Transverse colon (tissue), 4 donors: ENCODE results near the gene SUB1. TPM values are rescaled to one million over a fixed set of nuclear protein-coding genes. Genes with fewer than 3 reads are reported as not detected.
"Not testable (repeated sequence)": the region's sequence is repeated elsewhere in the genome, so short reads cannot be mapped to it uniquely, and the experiment has no call there.

Experiments
- DNase-seq: peaks from one replicate; pipeline ENCODE4 v3.0.0-alpha.2; 2019
- H3K27ac ChIP-seq, 4 donors: fragments of 200-600 bp; sonication (generic); 2 replicates each; pipeline ENCODE4 v1.5.1; 2016 to 2018; ENCODE audit warnings: inconsistent platforms in 4 of 4
- H3K27me3 ChIP-seq: fragments of 200-600 bp; sonication (generic); 2 replicates; pipeline ENCODE4 v1.5.1; 2017; ENCODE audit warnings: inconsistent platforms
- H3K36me3 ChIP-seq, 4 donors: fragments of 200-600 bp; sonication (generic); 2 replicates each; pipeline ENCODE4 v1.5.1; 2017 to 2019; ENCODE audit warnings: inconsistent platforms in 4 of 4
- H3K4me1 ChIP-seq, 4 donors: fragments of 200-600 bp; sonication (generic); 2 replicates each; pipeline ENCODE4 v1.5.1; 2017 to 2020; ENCODE audit warnings: inconsistent platforms in 4 of 4
- H3K4me3 ChIP-seq, 4 donors: fragments of 200-600 bp; sonication (generic); 1 replicate in 1 of 4; 2 replicates in 3 of 4; pipeline versions ENCODE4 v1.5.1 to v1.6.1; 2017 to 2019; ENCODE audit warnings: inconsistent platforms in 4 of 4
- H3K9me3 ChIP-seq, 2 donors: fragments of 200-600 bp; sonication (generic); 2 replicates each; pipeline ENCODE4 v1.5.1; 2017 to 2019; ENCODE audit warnings: inconsistent platforms in 2 of 2
- CTCF ChIP-seq, 5 experiments: fragments of 200-600 bp in 3 of 5; fragments of 450-650 bp in 2 of 5; sonication (generic) in 3 of 5; IDR thresholded peaks; 1 replicate in 2 of 5; 2 replicates in 3 of 5; pipeline ENCODE4 v1.5.1; 2016 to 2017; ENCODE audit warnings: antibody characterized with exemption in 5 of 5, inconsistent platforms in 3 of 5, mild to moderate bottlenecking in 2 of 5, moderate library complexity in 1 of 5
- EP300 ChIP-seq: sonication (generic); formaldehyde crosslinking; IDR thresholded peaks from one replicate; pipeline ENCODE4 v1.6.1; 2017; ENCODE audit warnings: antibody characterized with exemption, low read depth
- POLR2A ChIP-seq: fragments of 450-650 bp; IDR thresholded peaks from one replicate; pipeline ENCODE4 v1.6.1; 2016; ENCODE audit warnings: antibody characterized with exemption, mild to moderate bottlenecking, moderate library complexity
- POLR2AphosphoS5 ChIP-seq, 3 donors: sonication (generic); formaldehyde crosslinking; IDR thresholded peaks; one replicate each; pipeline ENCODE4 v1.6.1; 2016; ENCODE audit warnings: antibody characterized with exemption in 3 of 3
- WGBS, 2 donors: methylation state at CpG; one replicate each; pipeline ENCODE4 v1.1.5; 2018; ENCODE audit warnings: low coverage in 1 of 2; 5-methylcytosine and 5-hydroxymethylcytosine counted together
- in situ Hi-C, 4 donors: fragments of 200-750 bp; cut with MboI; loops; one replicate each; pipeline versions ENCODE4 v1.15.0 to v1.15.1; 2017; ENCODE audit warnings: low sequenced_read_pairs in 3 of 4, low pct_ligation_motif_present in 1 of 4, low pct_unique_long_range_greater_than_20kb in 1 of 4
- intact Hi-C: fragments of 100-400 bp; cut with DNase I; formaldehyde crosslinking; loops from one replicate; pipeline ENCODE4 v1.15.1; 2023; ENCODE audit warnings: low total_unique reads
- total RNA-seq, 4 donors: library from RNA; depleted of rRNA; stranded (reverse); fragments of >200 nt; gene quantifications; one replicate each; pipeline ENCODE4 v1.1.0, GENCODE V29; 2016

Gene SUB1
- total RNA-seq, 4 donors from 2014 or later: 30.3 to 126 (median 78.8) TPM

DNA sequence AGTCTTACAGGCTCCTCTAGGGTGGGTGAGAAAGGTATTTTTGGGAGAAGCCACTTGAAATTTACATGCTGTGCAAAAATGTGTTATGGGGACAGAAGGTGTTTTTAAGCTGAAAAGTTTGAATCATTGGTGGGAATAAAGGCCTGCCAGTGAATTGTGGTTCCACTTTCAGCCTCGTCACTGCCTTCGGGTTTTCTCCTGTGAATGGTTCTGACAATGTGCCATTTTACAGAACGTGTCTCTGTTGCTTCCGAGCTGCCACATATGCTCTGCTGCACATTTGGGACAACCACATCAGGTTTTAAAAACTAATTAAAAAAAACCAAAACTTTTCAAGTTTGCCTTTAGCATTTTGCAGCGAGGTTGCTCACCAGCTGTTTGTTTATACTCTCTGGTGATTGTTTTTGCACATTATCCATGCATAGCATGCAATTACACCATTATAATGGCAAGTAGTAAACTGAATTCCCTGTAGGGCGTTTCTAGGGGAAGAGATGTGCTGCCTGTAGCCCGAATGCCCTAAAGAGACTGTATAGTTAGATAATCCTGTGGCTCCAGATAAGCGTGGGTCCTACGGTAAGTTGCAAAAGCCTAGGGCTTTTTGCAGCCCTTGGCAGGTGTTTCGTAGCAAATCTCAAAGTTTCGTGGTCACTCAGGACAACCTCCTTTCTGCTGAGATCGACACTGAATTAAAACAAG lies 40.1 kb upstream of the SUB1 start:
- in situ Hi-C loops: no loop called here

DNA sequence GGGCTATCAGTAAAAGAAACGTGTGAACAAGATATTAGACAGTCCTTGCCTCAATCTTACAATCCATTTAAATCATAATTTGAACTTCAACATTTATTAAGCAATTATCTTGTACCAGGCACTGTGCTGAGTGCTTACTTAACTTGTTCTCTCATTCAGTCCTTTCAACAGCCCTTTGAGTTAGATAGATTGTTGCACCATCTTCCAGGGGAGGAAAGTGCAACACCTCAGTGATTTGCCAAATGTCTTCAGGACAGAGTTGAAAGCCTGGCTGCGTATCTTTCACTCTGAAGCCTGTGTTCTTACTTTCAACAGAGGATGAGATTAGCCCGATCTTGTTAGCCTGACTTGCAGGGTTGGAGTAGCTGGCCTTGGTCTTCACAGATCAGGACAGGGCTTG lies 34.2 kb upstream of the SUB1 start:
- H3K4me3 ChIP-seq: no peak overlapping the region
- H3K4me1 ChIP-seq: no peaks in the 10 kb centered on the region
- H3K9me3 ChIP-seq: no peaks in the 10 kb centered on the region
- in situ Hi-C loops: no loop called here
- H3K27ac ChIP-seq: no peak overlapping the region
- TF ChIP-seq EP300: no peak
- no peak for TF ChIP-seq CTCF (IDR thresholded peaks at IDR 0.05)
- no peak for TF ChIP-seq POLR2A
- TF ChIP-seq POLR2AphosphoS5 (IDR thresholded peaks at IDR 0.05): no peak
- H3K27me3 ChIP-seq: no peaks in the 10 kb centered on the region
- H3K36me3 ChIP-seq: no peaks in the 10 kb centered on the region
- no peak for DNase-seq
- intact Hi-C loops: no loop called here
- 83 to 84% methylated on average over 3 of the region's 3 CpGs for WGBS, 2 donors

More for the DNA sequence above, 40.1 kb upstream of the SUB1 start:
- no peak for DNase-seq
- Histone ChIP-seq H3K4me1 (no peaks in the 10 kb centered on the region), H3K36me3 (no peaks in the 10 kb centered on the region), H3K27ac (no peak overlapping the region), H3K4me3 (no peak overlapping the region), H3K9me3 (no peaks in the 10 kb centered on the region), H3K27me3 (no peaks in the 10 kb centered on the region)
- no peak for TF ChIP-seq POLR2A
- no peak for TF ChIP-seq EP300
- no peak for TF ChIP-seq POLR2AphosphoS5 (IDR thresholded peaks at IDR 0.05)
- TF ChIP-seq CTCF (IDR thresholded peaks at IDR 0.05): no peak
- intact Hi-C loops: no loop called here
- WGBS, 2 donors: 61 to 63% methylated on average over 9 to 12 of the region's 12 CpGs

DNA sequence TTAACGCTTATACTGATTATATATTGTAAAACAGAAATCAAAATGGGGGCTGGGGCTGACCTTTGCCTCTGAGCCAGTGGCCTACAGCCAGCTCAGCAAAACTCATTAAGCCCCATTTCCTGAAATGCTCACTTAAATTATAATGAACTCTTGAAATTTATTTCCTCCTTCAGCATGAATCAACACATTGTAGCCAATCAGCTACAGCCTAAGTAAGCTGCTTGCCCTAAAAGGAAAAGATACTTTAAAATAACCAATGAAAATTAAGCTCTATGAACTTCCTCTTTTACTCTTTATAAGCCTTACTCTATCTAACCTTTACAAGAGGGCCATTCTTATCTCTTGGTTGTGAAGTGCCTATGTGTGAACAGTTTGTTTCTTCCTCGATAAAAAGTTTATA lies 33.5 kb upstream of the SUB1 start:
- Histone ChIP-seq H3K27me3 (no peaks in the 10 kb centered on the region), H3K36me3 (no peaks in the 10 kb centered on the region), H3K4me3 (no peak overlapping the region), H3K9me3 (no peaks in the 10 kb centered on the region), H3K4me1 (no peaks in the 10 kb centered on the region), H3K27ac (no peak overlapping the region)
- in situ Hi-C loops (no loop called here), intact Hi-C loops (no loop called here)
- WGBS, 2 donors: 47 to 73% methylated on average over 2 of the region's 2 CpGs
- no peak for DNase-seq
- no peak for TF ChIP-seq CTCF (IDR thresholded peaks at IDR 0.05)
- TF ChIP-seq POLR2AphosphoS5 (IDR thresholded peaks at IDR 0.05): no peak

GRCh38 chr5:32552491-32552890 lies 32.9 kb upstream of the SUB1 start:
- H3K9me3 ChIP-seq, H3K4me3 ChIP-seq, intact Hi-C loops, H3K4me1 ChIP-seq, H3K27me3 ChIP-seq, in situ Hi-C loops, DNase-seq, H3K36me3 ChIP-seq, H3K27ac ChIP-seq: not testable (repeated sequence)
- whole genome bisulfite sequencing, 2 donors: 94% methylated on average over 6 of the region's 6 CpGs; no CpG with 5 or more reads in 1 of the 2 donors

DNA sequence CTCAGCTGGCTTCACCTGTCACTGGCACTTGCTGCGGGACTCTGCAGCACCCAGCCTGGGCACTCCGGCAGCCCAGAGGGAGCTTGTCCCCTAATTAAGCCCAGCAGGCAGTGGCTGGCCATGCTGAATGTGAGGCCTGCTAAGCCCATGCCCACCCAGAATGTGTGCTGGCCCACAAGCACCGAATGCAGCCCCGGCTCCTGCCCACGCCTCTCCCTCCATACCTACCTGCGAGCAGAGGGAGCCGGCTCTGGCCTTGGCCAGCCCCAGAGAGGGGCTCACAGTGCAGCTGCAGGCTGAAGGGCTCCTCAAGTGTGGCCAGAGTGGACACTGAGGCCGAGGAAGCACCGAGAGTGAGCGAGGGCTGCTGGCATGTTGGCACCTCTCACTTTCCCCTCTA lies 32.4 kb upstream of the SUB1 start:
- DNase-seq: no peak
- intact Hi-C loops (no loop called here), in situ Hi-C loops (no loop called here)
- WGBS, 2 donors: 97% methylated on average over 10 of the region's 10 CpGs; no CpG with 5 or more reads in 1 of the 2 donors
- H3K27me3 ChIP-seq: no peaks in the 10 kb centered on the region
- TF ChIP-seq CTCF (IDR thresholded peaks at IDR 0.05): no peak
- H3K36me3 ChIP-seq: no peaks in the 10 kb centered on the region
- no peak overlapping the region for H3K4me3 ChIP-seq
- no peaks in the 10 kb centered on the region for H3K4me1 ChIP-seq
- H3K9me3 ChIP-seq: no peaks in the 10 kb centered on the region
- no peak overlapping the region for H3K27ac ChIP-seq

DNA sequence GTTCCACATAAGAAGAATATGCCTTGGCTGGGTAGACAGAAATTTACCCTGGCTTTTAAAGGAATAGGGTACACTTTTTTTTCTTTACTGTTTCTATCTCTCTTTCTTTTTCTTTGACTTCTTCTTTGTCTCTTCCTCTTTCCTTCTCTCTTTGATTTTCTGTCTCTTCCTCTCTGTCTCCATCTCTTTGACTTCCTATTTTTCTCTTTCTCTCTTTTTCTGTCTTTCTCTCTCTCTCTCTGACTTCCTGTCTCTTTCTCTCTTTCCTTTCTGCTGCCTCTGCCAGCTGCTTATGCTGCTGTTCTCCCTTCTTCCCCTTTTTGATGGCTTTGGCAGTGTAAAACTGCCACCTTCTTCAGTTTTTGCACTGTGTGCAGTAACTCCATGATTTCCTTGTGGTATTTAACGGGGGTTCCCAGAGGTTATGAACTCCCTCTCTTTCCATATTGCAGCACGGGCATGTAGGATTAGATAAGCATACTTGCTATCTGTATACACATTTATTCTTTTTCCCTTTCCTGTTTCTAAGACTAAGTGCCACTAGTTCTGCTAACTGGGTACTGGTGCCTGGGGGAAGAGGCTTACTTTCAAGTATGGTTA lies 31.1 kb upstream of the SUB1 start:
- H3K27me3 ChIP-seq, H3K4me1 ChIP-seq, DNase-seq, in situ Hi-C loops, H3K9me3 ChIP-seq, H3K36me3 ChIP-seq, H3K27ac ChIP-seq, H3K4me3 ChIP-seq: not testable (repeated sequence)
- 66 to 75% methylated on average over 2 of the region's 2 CpGs for WGBS, 2 donors
- intact Hi-C loops: loop anchor here (1.0 kb wide), 1 partner anchor 31 kb away; no protein-coding TSS in a partner anchor

GRCh38 chr5:32556543-32556942 lies 28.8 kb upstream of the SUB1 start:
- intact Hi-C loops, H3K4me3 ChIP-seq, H3K9me3 ChIP-seq, H3K36me3 ChIP-seq, DNase-seq, H3K27ac ChIP-seq, H3K27me3 ChIP-seq, in situ Hi-C loops, H3K4me1 ChIP-seq: not testable (repeated sequence)
- 81 to 93% methylated on average over 3 to 6 of the region's 6 CpGs for WGBS, 2 donors
